ENCODE data around the gene REV1. TPM values are rescaled to one million over a fixed set of nuclear protein-coding genes. Genes with fewer than 3 reads are reported as not detected.

REV1 gene
- total and polyA plus RNA-seq, 9 of the 15 experiments (the other 6 are each of a cell fraction or from before 2014, with no cell fraction given) = 12.8 to 54.4 (median 29.6) TPM

DNA sequence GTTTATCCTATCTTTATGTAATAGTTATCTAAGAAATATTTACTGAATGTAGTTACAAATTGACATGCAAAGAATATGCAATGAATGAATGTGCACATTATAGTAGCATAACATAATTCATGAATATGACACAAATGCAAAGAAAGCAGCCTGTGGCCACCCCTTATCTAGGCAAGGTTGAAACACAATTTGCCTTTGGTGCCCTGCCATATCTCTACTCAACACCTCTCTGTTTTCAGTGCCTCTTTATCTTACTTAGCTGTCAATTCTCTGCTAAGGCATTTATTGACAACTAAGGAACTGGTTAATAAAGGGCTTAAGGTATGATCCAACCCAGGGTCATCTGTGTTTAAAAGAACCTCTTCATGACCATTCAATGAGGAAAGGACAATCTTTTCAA lies 18.9 kb downstream of the REV1 start (continued):
- TF ChIP-seq, protein P1, sequence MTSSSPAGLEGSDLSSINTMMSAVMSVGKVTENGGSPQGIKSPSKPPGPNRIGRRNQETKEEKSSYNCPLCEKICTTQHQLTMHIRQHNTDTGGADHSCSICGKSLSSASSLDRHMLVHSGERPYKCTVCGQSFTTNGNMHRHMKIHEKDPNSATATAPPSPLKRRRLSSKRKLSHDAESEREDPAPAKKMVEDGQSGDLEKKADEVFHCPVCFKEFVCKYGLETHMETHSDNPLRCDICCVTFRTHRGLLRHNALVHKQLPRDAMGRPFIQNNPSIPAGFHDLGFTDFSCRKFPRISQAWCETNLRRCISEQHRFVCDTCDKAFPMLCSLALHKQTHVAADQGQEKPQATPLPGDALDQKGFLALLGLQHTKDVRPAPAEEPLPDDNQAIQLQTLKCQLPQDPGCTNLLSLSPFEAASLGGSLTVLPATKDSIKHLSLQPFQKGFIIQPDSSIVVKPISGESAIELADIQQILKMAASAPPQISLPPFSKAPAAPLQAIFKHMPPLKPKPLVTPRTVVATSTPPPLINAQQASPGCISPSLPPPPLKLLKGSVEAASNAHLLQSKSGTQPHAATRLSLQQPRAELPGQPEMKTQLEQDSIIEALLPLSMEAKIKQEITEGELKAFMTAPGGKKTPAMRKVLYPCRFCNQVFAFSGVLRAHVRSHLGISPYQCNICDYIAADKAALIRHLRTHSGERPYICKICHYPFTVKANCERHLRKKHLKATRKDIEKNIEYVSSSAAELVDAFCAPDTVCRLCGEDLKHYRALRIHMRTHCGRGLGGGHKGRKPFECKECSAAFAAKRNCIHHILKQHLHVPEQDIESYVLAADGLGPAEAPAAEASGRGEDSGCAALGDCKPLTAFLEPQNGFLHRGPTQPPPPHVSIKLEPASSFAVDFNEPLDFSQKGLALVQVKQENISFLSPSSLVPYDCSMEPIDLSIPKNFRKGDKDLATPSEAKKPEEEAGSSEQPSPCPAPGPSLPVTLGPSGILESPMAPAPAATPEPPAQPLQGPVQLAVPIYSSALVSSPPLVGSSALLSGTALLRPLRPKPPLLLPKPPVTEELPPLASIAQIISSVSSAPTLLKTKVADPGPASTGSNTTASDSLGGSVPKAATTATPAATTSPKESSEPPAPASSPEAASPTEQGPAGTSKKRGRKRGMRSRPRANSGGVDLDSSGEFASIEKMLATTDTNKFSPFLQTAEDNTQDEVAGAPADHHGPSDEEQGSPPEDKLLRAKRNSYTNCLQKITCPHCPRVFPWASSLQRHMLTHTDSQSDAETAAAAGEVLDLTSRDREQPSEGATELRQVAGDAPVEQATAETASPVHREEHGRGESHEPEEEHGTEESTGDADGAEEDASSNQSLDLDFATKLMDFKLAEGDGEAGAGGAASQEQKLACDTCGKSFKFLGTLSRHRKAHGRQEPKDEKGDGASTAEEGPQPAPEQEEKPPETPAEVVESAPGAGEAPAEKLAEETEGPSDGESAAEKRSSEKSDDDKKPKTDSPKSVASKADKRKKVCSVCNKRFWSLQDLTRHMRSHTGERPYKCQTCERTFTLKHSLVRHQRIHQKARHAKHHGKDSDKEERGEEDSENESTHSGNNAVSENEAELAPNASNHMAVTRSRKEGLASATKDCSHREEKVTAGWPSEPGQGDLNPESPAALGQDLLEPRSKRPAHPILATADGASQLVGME (CRISPR knock-in tag; IDR thresholded peaks at IDR 0.05) = no peak
- TF ChIP-seq MEIS2 (IDR thresholded peaks at IDR 0.05; ENCODE audit: partially characterized antibody) (peak; percentile 86), TCF3 (CRISPR knock-in tag; IDR thresholded peaks at IDR 0.05) (peak; percentile 74), ZKSCAN1 (IDR thresholded peaks at IDR 0.05; ENCODE audit: low read depth, low read length) (no peak), IRF2 (CRISPR knock-in tag; IDR thresholded peaks at IDR 0.05) (no peak), NR2C1 (IDR thresholded peaks at IDR 0.05) (no peak), NR2C1 (tag; IDR thresholded peaks at IDR 0.05) (no peak), PRPF4 (IDR thresholded peaks at IDR 0.05; ENCODE audit: insufficient read depth, low read depth, low read length, poor library complexity, severe bottlenecking) (no peak), ZNF197 (CRISPR knock-in tag; IDR thresholded peaks at IDR 0.05; ENCODE audit: low read depth) (no peak), SMAD4 (CRISPR knock-in tag; conservative IDR thresholded peaks at IDR 0.05) (no peak), DPF2 (IDR thresholded peaks at IDR 0.05) (peak; percentile 37; the same call in 1 of the 2 replicates), RBM22 (IDR thresholded peaks at IDR 0.05; ENCODE audit: low read depth, low read length, poor library complexity, severe bottlenecking) (no peak), MEF2D (tag; conservative IDR thresholded peaks at IDR 0.05; ENCODE audit: low read depth) (no peak), HNRNPK (IDR thresholded peaks at IDR 0.05; ENCODE audit: low read depth, low read length, poor library complexity, severe bottlenecking) (no peak)
- TF ChIP-seq, protein P2, sequence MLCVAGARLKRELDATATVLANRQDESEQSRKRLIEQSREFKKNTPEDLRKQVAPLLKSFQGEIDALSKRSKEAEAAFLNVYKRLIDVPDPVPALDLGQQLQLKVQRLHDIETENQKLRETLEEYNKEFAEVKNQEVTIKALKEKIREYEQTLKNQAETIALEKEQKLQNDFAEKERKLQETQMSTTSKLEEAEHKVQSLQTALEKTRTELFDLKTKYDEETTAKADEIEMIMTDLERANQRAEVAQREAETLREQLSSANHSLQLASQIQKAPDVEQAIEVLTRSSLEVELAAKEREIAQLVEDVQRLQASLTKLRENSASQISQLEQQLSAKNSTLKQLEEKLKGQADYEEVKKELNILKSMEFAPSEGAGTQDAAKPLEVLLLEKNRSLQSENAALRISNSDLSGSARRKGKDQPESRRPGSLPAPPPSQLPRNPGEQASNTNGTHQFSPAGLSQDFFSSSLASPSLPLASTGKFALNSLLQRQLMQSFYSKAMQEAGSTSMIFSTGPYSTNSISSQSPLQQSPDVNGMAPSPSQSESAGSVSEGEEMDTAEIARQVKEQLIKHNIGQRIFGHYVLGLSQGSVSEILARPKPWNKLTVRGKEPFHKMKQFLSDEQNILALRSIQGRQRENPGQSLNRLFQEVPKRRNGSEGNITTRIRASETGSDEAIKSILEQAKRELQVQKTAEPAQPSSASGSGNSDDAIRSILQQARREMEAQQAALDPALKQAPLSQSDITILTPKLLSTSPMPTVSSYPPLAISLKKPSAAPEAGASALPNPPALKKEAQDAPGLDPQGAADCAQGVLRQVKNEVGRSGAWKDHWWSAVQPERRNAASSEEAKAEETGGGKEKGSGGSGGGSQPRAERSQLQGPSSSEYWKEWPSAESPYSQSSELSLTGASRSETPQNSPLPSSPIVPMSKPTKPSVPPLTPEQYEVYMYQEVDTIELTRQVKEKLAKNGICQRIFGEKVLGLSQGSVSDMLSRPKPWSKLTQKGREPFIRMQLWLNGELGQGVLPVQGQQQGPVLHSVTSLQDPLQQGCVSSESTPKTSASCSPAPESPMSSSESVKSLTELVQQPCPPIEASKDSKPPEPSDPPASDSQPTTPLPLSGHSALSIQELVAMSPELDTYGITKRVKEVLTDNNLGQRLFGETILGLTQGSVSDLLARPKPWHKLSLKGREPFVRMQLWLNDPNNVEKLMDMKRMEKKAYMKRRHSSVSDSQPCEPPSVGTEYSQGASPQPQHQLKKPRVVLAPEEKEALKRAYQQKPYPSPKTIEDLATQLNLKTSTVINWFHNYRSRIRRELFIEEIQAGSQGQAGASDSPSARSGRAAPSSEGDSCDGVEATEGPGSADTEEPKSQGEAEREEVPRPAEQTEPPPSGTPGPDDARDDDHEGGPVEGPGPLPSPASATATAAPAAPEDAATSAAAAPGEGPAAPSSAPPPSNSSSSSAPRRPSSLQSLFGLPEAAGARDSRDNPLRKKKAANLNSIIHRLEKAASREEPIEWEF (CRISPR knock-in tag; IDR thresholded peaks at IDR 0.05) = 0 out of 2 replicates have a peak, but pooled peaks have one; percentile 27
- TF ChIP-seq, protein P3, sequence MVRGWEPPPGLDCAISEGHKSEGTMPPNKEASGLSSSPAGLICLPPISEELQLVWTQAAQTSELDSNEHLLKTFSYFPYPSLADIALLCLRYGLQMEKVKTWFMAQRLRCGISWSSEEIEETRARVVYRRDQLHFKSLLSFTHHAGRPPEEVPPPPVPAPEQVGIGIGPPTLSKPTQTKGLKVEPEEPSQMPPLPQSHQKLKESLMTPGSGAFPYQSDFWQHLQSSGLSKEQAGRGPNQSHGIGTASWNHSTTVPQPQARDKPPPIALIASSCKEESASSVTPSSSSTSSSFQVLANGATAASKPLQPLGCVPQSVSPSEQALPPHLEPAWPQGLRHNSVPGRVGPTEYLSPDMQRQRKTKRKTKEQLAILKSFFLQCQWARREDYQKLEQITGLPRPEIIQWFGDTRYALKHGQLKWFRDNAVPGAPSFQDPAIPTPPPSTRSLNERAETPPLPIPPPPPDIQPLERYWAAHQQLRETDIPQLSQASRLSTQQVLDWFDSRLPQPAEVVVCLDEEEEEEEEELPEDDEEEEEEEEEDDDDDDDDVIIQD (CRISPR knock-in tag; IDR thresholded peaks at IDR 0.05) = no peak
